GM21390 (cell line): ENCODE measurements around the gene EDN2.

Experiments used
- ATAC-seq: cut with Tn5 transposase; IDR thresholded peaks from one replicate; pipeline ENCODE4 v1.9.1; 2021; ENCODE audit not compliant: unreplicated experiment

The EDN2 gene

GRCh38 chr1:41468122-41468762 lies 16.2 kb downstream of the EDN2 start:
- ATAC-seq = no peak

DNA sequence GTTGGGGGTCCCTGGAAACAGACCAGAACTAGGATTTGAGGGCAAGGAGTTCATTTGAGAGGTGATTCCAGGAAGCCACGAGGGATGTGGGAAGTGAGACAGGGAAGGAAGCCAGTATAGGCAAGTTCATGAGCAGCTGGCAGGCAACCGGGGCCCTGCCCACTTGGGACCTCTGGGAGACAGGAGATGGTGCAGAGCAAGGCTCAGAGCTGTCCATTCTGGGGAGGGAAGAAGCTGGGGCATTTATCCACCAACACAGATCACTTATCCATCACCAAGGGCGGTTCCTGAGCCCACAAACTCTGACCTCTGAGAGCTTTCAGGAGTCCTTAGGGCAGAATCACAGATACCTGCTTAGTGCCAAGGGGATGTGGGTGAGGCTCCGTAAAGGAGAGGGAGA lies 16.8 kb downstream of the EDN2 start:
- no peak for ATAC-seq

DNA sequence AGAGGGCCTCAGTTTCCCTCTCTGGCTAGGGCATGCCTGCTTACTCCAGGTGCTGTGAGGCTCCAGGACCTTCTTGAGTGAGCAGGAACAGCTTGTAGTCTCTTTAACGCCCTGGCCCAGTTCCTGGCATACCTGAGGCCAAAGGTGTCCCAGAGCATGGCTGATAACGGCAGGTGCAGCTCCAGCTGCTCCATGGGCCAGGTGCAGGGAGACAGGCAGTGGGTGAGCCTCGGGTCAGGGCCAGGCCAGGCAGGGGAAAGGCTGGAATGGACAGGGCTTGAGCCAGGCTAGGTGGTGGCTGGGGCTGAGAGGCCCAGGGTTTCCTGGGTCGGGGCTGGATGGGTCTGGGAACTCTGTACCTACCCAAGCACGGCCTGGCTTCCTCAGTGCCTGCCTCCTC lies 18.3 kb downstream of the EDN2 start:
- ATAC-seq = no peak

DNA sequence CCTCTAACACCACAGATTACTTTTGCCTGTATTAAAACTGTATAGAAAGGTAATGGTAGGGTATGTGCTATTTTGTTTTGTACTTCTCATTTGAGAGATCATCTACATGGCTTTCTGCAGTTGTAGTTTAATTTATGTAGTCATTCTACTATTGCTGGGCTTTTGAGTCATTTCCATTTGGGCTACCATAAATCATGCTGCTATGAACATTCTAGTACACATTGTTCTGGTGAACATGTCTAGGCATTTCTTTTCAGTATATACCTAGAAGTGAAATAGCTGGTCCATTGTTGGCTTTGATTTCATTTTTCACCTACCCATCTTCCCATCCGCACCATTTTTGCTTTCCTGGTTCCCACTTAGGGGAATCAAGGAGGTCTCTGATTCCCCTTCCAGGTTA lies 18.7 kb downstream of the EDN2 start:
- ATAC-seq = no peak

DNA sequence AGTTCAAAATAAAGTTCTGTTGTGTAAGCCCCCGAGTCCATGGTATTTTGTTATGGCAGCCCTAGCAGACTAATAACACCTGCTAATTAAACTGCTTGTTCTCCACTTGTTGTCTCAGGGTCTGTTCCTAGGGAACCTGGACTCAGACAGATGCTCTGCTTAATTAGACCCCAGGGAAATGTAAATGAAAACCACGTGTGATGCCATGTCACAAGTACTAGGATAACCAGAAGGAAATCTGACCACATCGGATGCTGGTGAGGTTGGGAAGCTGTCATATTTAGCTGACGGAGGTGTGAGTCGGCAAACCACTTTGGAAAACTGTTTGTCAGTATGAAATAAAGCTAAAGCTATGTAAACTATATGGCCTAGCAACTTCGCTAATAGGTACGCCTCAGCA lies 19.6 kb downstream of the EDN2 start:
- no peak for ATAC-seq

- ATAC-seq = no peak
Measured at GRCh38 chr1:41463516-41463915, 21.0 kb downstream of the EDN2 start.

DNA sequence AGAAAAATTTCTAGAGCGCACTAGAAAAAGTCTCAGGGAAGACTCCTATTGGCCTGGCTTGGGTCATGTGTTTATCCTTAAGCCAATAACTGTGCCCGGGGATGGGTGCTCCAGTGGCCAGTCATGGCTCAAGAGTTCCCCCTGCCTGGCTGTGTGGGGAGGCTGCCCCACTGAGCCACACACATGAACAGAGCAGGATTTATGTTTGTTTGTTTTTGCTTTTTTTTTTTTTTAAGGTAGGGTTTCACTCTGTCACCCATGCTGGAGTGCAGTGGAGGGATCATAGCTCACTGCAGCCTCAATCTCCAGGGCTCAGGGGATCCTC lies 21.8 kb downstream of the EDN2 start:
- no peak for ATAC-seq

GRCh38 chr1:41461790-41462679 lies 22.4 kb downstream of the EDN2 start:
- no peak for ATAC-seq

GRCh38 chr1:41456847-41457540 lies 27.5 kb downstream of the EDN2 start:
- no peak for ATAC-seq

DNA sequence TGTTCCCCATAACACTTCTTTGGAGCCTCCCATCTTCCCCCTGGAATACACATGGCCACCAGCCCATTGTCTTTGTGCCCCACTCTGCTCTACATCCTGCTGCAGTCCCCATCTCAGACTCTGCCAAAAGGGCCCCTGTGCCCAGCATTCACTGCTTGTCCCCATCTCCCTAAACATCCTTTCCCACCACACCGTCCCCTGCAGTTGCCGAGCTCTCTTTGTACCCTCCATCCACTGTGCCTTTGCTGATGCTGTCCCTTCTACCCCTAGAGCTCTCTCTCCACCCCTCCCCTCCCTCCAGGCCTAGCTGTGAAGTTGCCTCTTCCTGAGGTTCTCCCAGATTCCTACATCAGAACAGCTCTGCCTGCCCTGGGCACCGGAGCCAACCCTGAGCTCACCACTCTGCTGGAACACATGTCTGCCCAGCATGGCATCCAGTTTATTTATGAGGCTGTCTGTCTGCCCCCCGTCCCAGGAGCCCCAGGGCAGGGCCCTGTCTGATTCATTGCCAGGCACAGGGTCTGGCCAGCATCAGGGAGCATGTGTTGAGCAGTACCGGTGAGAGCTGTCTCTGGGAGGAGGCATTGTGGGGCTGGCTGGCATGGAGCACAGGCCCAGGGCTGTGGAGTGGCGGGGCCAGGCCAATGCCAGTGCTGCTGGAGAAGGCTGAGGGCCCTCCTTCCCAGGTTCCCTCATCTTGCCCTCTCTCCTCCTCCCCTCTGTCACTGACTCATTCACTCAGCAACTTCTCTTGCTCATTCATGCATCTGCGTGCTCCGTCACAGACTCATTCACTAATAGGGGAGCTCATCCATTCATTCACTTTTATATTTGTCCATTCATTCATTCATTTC lies 28.8 kb downstream of the EDN2 start:
- ATAC-seq = no peak

GRCh38 chr1:41454406-41454805 lies 30.1 kb downstream of the EDN2 start:
- ATAC-seq = no peak

DNA sequence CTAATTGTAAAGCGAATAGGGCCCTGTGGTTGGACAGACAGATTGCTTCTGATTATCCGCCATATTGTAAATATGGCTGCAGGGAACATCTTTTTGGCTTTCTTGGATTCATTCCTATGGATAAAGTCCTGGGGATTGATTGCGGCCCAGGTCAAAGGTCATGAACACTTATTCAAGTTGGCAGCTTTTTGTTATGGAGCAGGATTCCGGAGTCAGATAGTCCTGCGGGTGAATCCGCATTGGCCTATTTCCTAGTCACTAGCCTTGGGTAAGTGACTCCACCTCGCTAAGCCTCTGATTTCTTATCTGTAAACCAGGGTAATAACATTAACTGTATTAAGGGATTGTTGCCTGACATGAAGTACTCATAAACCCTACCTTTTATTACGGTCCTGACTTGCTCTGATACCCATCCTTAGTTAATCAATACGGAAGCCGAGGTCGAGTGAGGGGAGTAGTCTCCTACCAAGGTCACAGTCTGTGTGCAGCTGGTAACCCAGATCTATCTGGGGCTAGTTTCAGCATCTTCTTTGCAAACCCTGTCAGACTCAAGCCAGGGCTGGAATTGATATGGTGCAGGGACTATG lies 31.7 kb downstream of the EDN2 start:
- ATAC-seq = no peak

DNA sequence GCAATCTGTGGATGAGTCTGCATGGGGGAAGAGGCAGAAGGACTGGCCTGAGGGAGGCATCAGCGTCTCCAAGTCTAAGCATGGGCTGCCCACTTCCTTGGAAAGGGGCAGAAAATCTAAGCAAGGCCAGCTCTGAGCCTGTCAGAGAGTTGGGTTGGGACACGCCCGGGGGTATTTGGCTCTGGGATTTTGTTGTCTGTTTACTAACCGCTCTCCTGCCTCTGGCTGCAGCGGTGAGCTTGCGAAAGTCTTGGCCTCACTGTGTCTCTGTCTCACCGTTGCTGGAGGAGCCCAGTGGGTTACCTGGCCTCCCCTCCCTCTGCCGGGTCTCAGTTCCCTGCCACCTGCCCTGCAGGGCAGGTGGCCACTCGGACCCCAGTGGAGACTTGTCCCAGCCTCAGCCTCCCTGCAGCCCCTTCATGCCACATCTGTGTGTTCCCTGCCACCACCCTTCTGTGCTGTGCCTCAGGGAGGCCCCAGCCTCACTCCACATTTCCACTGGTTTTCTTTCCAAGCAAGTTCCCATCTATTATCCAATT lies 33.7 kb downstream of the EDN2 start:
- ATAC-seq = no peak

- no peak for ATAC-seq
Measured at GRCh38 chr1:41449326-41449921, 35.1 kb downstream of the EDN2 start.

GRCh38 chr1:41448821-41449220 lies 35.7 kb downstream of the EDN2 start:
- no peak for ATAC-seq

DNA sequence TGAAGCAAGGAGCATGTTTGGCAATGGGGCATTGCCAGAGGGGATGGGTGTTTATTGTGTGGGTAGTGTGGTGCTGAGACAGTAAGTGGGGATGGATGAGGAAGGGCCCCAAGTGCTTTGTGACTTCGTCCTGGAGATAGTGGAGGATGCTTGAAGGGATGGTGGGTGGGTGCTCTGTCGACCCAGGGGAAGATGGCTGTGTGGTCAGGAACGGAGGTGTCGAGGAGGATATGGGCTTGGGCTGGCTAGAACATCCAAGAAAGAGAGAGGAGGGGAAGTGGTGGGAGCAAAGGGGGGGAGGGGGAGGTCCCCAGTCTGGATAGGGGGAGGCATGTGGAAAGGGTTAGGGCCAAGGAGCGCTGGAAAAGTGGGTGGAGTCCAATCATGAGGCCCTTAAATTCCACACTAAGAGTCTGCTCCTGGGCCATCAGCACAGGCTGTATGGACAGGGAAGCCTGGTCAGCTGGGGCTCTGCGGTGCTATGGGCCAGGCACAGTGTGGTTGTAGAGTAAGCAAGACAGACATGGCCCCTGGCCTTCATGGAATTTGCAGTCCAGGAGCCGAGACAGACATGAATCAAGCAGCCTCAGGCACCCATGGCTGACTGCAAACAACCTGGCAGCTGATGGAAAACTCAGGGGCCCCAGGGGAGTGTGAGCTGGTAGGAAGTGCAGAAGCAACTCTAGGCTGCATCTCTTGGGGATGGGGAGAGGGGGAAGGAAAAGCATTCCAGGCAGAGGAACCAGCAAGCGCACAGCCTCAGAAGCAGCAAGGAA lies 36.3 kb downstream of the EDN2 start:
- ATAC-seq = no peak

DNA sequence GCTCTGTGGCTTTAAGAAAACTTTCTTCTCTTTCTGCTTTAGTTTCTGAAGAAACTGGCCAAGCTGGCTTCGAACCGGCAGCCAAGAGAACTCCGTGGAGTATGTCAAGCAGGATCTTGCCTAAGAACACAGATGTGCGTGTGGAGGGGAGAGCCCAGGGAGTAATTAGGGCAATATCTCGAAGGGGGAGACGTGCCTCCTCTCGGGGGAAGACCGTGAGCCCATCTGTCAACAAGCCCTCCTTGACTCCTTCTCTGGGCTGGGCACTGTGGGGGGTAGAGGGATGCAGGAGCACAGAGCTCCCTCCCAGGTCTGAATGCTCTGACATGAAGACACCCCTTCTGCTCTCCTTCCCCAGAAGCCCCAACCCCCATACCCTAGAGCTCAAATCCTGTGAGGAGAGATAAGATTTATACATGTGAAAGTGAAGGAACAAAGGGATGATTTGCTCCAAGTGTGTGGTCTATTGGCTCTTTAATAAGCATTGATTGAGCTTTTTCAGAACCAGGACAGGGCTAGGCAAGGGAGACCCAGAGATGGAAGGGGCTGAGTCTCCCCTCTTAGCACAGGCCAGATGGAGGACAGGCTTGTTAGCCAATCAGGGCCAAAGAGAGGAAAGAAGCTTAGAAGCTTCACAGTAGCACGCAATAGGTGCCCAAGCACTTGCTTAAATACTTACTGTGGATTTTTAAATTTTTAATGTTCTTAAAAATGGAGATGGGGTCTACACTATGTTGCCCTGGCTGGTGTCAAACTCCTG lies 37.5 kb downstream of the EDN2 start:
- ATAC-seq = no peak

- no peak for ATAC-seq
Measured at GRCh38 chr1:41444785-41445184, 39.7 kb downstream of the EDN2 start.

- no peak for ATAC-seq
Measured at GRCh38 chr1:41444246-41444645, 40.2 kb downstream of the EDN2 start.
